ENCODE measurements around the gene NUDT2.
"Not testable (repeated sequence)": the region's sequence is repeated elsewhere in the genome, so short reads cannot be mapped to it uniquely, and the experiment has no call there.

The NUDT2 gene

GRCh38 chr9:34337403-34337802 is 8.0 kb downstream of the NUDT2 start:
- DNase-seq, result peak in 1 of 2 donors; percentile 3

- DNase-seq, result not testable (repeated sequence)
Measured at GRCh38 chr9:34338079-34338478, 8.7 kb downstream of the NUDT2 start.

- DNase-seq, result no peak
Measured at GRCh38 chr9:34338665-34339385, 9.5 kb downstream of the NUDT2 start.

- no peak for DNase-seq
Measured at GRCh38 chr9:34341659-34342295, 12.4 kb downstream of the NUDT2 start.

GRCh38 chr9:34343090-34343489 is 13.7 kb downstream of the NUDT2 start:
- no peak for DNase-seq

- no peak for DNase-seq
Measured at GRCh38 chr9:34343605-34344004, 14.2 kb downstream of the NUDT2 start.

- DNase-seq, result no peak
Measured at GRCh38 chr9:34346873-34347799, 17.8 kb downstream of the NUDT2 start.

- DNase-seq, result no peak
Measured at GRCh38 chr9:34347800-34348158, 18.4 kb downstream of the NUDT2 start.

GRCh38 chr9:34349324-34349723 is 20.0 kb downstream of the NUDT2 start:
- no peak for DNase-seq

GRCh38 chr9:34352122-34352652 is 22.8 kb downstream of the NUDT2 start:
- not testable (repeated sequence) for DNase-seq

- not testable (repeated sequence) for DNase-seq
Measured at GRCh38 chr9:34352957-34353356, 23.6 kb downstream of the NUDT2 start.

- no peak for DNase-seq
Measured at GRCh38 chr9:34362614-34363214, 33.3 kb downstream of the NUDT2 start.

- no peak for DNase-seq
Measured at GRCh38 chr9:34363619-34364351, 34.4 kb downstream of the NUDT2 start.

- no peak for DNase-seq
Measured at GRCh38 chr9:34365282-34365681, 35.9 kb downstream of the NUDT2 start.

GRCh38 chr9:34366365-34366764 is 37.0 kb downstream of the NUDT2 start:
- DNase-seq, result no peak

GRCh38 chr9:34367751-34368410 is 38.5 kb downstream of the NUDT2 start:
- not testable (repeated sequence) for DNase-seq

- not testable (repeated sequence) for DNase-seq
Measured at GRCh38 chr9:34368796-34369195, 39.4 kb downstream of the NUDT2 start.

GRCh38 chr9:34369636-34370035 is 40.3 kb downstream of the NUDT2 start:
- DNase-seq, result no peak

- DNase-seq, result no peak
Measured at GRCh38 chr9:34370335-34370969, 41.1 kb downstream of the NUDT2 start.

GRCh38 chr9:34370970-34371880 is 41.9 kb downstream of the NUDT2 start:
- peak; percentile 31 to 42 for DNase-seq
